Thyroid gland (tissue), 4 donors: ENCODE results near the gene DIP2B.

Experiments
- POLR2A ChIP-seq, 2 donors: fragments of 450-650 bp; IDR thresholded peaks; one replicate each; pipeline ENCODE4 v1.6.1; 2017; ENCODE audit warnings: antibody characterized with exemption in 2 of 2, mild to moderate bottlenecking in 2 of 2, moderate library complexity in 1 of 2
- TF ChIP-seq, protein P1 (sequence below), 6 experiments: fragments of 200-600 bp in 3 of 6; fragments of 450-650 bp in 3 of 6; sonication (generic) in 3 of 6; IDR thresholded peaks; one replicate each; pipeline ENCODE4 v1.5.1; 2016 to 2019; ENCODE audit warnings: antibody characterized with exemption in 6 of 6, mild to moderate bottlenecking in 2 of 6, inconsistent platforms in 1 of 6, moderate library complexity in 1 of 6

- TF ChIP-seq, protein P1, sequence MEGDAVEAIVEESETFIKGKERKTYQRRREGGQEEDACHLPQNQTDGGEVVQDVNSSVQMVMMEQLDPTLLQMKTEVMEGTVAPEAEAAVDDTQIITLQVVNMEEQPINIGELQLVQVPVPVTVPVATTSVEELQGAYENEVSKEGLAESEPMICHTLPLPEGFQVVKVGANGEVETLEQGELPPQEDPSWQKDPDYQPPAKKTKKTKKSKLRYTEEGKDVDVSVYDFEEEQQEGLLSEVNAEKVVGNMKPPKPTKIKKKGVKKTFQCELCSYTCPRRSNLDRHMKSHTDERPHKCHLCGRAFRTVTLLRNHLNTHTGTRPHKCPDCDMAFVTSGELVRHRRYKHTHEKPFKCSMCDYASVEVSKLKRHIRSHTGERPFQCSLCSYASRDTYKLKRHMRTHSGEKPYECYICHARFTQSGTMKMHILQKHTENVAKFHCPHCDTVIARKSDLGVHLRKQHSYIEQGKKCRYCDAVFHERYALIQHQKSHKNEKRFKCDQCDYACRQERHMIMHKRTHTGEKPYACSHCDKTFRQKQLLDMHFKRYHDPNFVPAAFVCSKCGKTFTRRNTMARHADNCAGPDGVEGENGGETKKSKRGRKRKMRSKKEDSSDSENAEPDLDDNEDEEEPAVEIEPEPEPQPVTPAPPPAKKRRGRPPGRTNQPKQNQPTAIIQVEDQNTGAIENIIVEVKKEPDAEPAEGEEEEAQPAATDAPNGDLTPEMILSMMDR (IDR thresholded peaks at IDR 0.05) = no peak
- TF ChIP-seq POLR2A (IDR thresholded peaks at IDR 0.05) = no peak
Measured at GRCh38 chr12:50617657-50618056, 112.9 kb downstream of the DIP2B start.
